Measurements from ENCODE around the gene GPR89A.
"Not testable (repeated sequence)": the region's sequence is repeated elsewhere in the genome, so short reads cannot be mapped to it uniquely, and the experiment has no call there.

The GPR89A gene

GRCh38 chr1:145622177-145622576 is 14.4 kb downstream of the GPR89A start:
- not testable (repeated sequence) for H3K9ac ChIP-seq (ENCODE audit: low read length); H2BK120ac ChIP-seq (ENCODE audit: low read depth, low read length); H3K79me2 ChIP-seq (ENCODE audit: control insufficient read depth, insufficient read depth, low read length); H3K4me3 ChIP-seq (ENCODE audit: low read length); H2AK5ac ChIP-seq (ENCODE audit: low read length); H3K56ac ChIP-seq (ENCODE audit: low read length); H4K5ac ChIP-seq (ENCODE audit: low read length); H3K18ac ChIP-seq (ENCODE audit: low read length); H2BK5ac ChIP-seq (ENCODE audit: low read length); H3K4ac ChIP-seq (ENCODE audit: low read depth, low read length); H3K79me1 ChIP-seq (ENCODE audit: low read length); DNase-seq; H3K36me3 ChIP-seq (ENCODE audit: control insufficient read depth, insufficient read depth, low read length); H3K4me2 ChIP-seq (ENCODE audit: low read length); H3K27ac ChIP-seq (ENCODE audit: low read depth, low read length); H2BK15ac ChIP-seq (replicated peaks; ENCODE audit: low read depth); H3K4me1 ChIP-seq (ENCODE audit: control insufficient read depth, low read depth, low read length); H4K8ac ChIP-seq (ENCODE audit: low read depth, low read length); H3K27me3 ChIP-seq (ENCODE audit: insufficient read depth, low read length, poor library complexity); H3K23ac ChIP-seq (ENCODE audit: low read length)
- WGBS (ENCODE audit: extremely low coverage, insufficient coverage, low lambda C conversion rate) = no CpG with 5 or more reads among the region's 1 CpG

DNA sequence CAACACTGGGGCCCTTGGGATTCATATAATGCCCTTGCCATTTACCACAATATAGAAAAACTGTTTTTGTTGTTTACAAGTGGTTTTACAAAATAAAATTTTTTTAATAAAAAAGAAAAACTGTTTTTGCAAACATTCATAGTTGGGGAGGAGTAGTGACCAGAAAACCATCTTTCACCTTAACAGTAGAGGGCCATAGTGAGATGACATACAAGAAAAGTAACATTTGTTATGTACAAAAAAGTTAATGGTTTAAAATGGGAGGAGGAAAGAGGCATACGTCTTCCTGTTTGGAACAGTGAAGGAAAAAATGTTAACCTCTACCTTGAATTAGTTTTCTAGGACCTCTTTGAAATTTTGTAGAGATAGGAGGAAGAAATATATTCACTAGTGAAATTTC is 28.4 kb downstream of the GPR89A start:
- H3K4ac ChIP-seq (ENCODE audit: low read depth, low read length); H3K27me3 ChIP-seq (ENCODE audit: insufficient read depth, low read length, poor library complexity): not testable (repeated sequence)

DNA sequence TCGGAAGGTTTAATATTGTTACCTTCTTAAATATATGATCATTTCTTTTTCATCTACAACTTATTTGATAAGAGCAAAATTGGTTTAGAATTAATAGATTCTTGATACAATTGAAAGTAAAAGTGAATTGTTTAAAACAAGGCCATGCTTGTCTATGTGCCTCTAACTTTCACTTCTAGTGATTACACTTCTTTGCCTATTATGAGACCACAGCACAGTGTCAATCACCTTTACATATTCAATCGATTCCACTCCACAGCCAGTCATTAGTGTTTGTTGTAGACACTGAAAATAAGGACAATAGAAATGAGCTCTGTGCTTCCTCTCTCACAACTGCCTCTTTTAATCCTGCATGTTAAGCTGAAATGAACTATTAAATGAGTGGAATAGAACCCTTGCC is 34.1 kb downstream of the GPR89A start:
- H3K79me1 ChIP-seq (ENCODE audit: low read length); H3K9ac ChIP-seq (ENCODE audit: low read length); H3K36me3 ChIP-seq (ENCODE audit: control insufficient read depth, insufficient read depth, low read length); H3K18ac ChIP-seq (ENCODE audit: low read length); H2BK15ac ChIP-seq (replicated peaks; ENCODE audit: low read depth); H3K23ac ChIP-seq (ENCODE audit: low read length); H3K4me2 ChIP-seq (ENCODE audit: low read length); H3K4me3 ChIP-seq (ENCODE audit: low read length); H2BK120ac ChIP-seq (ENCODE audit: low read depth, low read length); H3K27me3 ChIP-seq (ENCODE audit: insufficient read depth, low read length, poor library complexity); H3K79me2 ChIP-seq (ENCODE audit: control insufficient read depth, insufficient read depth, low read length); H3K27ac ChIP-seq (ENCODE audit: low read depth, low read length); H3K4me1 ChIP-seq (ENCODE audit: control insufficient read depth, low read depth, low read length); H3K56ac ChIP-seq (ENCODE audit: low read length); H4K8ac ChIP-seq (ENCODE audit: low read depth, low read length); H2BK5ac ChIP-seq (ENCODE audit: low read length); H3K4ac ChIP-seq (ENCODE audit: low read depth, low read length); H4K5ac ChIP-seq (ENCODE audit: low read length); DNase-seq; H2AK5ac ChIP-seq (ENCODE audit: low read length): not testable (repeated sequence)
- WGBS (ENCODE audit: extremely low coverage, insufficient coverage, low lambda C conversion rate) = no CpG with 5 or more reads among the region's 2 CpGs

More for the DNA sequence above, 28.4 kb downstream of the GPR89A start:
- not testable (repeated sequence) for H2BK5ac ChIP-seq (ENCODE audit: low read length); H4K8ac ChIP-seq (ENCODE audit: low read depth, low read length); H4K5ac ChIP-seq (ENCODE audit: low read length); H3K27ac ChIP-seq (ENCODE audit: low read depth, low read length); H3K79me1 ChIP-seq (ENCODE audit: low read length); H3K18ac ChIP-seq (ENCODE audit: low read length); H2BK120ac ChIP-seq (ENCODE audit: low read depth, low read length); H3K4me1 ChIP-seq (ENCODE audit: control insufficient read depth, low read depth, low read length); H3K56ac ChIP-seq (ENCODE audit: low read length); H3K4me2 ChIP-seq (ENCODE audit: low read length); H2AK5ac ChIP-seq (ENCODE audit: low read length); H3K23ac ChIP-seq (ENCODE audit: low read length); H3K4me3 ChIP-seq (ENCODE audit: low read length); DNase-seq; H3K36me3 ChIP-seq (ENCODE audit: control insufficient read depth, insufficient read depth, low read length); H3K79me2 ChIP-seq (ENCODE audit: control insufficient read depth, insufficient read depth, low read length); H2BK15ac ChIP-seq (replicated peaks; ENCODE audit: low read depth); H3K9ac ChIP-seq (ENCODE audit: low read length)
- WGBS (ENCODE audit: extremely low coverage, insufficient coverage, low lambda C conversion rate) = no CpG with 5 or more reads among the region's 1 CpG

GRCh38 chr1:145643990-145644389 is 36.2 kb downstream of the GPR89A start:
- DNase-seq; H3K4ac ChIP-seq (ENCODE audit: low read depth, low read length); H3K4me2 ChIP-seq (ENCODE audit: low read length); H4K5ac ChIP-seq (ENCODE audit: low read length); H3K36me3 ChIP-seq (ENCODE audit: control insufficient read depth, insufficient read depth, low read length); H3K9ac ChIP-seq (ENCODE audit: low read length); H3K56ac ChIP-seq (ENCODE audit: low read length); H3K4me3 ChIP-seq (ENCODE audit: low read length); H3K27me3 ChIP-seq (ENCODE audit: insufficient read depth, low read length, poor library complexity); H2BK15ac ChIP-seq (replicated peaks; ENCODE audit: low read depth); H3K18ac ChIP-seq (ENCODE audit: low read length); H3K79me2 ChIP-seq (ENCODE audit: control insufficient read depth, insufficient read depth, low read length); H3K79me1 ChIP-seq (ENCODE audit: low read length); H3K27ac ChIP-seq (ENCODE audit: low read depth, low read length); H2BK5ac ChIP-seq (ENCODE audit: low read length); H2BK120ac ChIP-seq (ENCODE audit: low read depth, low read length); H2AK5ac ChIP-seq (ENCODE audit: low read length); H3K4me1 ChIP-seq (ENCODE audit: control insufficient read depth, low read depth, low read length); H3K23ac ChIP-seq (ENCODE audit: low read length); H4K8ac ChIP-seq (ENCODE audit: low read depth, low read length): not testable (repeated sequence)
- no CpG with 5 or more reads among the region's 1 CpG for WGBS (ENCODE audit: extremely low coverage, insufficient coverage, low lambda C conversion rate)

DNA sequence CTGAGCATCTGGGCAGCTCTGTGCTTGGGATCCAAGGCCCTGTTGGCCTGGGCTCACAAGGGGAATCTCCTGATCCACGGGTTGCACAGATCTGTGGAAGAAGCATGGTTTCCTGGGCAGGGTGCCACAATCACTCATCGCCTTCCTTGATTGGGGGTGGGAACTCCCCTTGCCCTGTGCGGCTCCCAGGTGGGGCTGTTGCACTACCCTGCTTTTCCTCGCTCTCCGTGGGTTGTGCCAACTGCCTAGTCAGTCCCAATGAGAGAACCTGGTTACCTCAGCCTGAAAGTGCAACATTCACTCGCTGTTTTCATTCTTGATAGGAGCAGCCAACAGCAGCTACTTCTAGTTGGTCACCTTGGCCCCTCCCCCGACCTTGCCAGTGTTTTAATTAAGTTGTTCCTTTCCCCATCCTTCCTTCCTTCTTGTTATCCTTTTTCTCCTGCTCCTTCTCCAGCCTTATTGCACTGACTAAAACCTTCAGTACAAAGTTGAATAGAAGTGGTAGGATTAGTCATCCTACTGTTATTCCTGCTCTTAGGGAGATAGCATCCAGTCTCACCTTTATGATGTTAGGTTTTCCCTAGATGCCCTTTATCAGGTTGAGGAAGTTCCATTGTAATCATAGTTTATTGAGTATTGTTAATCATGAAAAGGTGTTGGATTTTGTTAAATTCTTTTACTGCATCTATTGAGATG is 48.6 kb downstream of the GPR89A start:
- not testable (repeated sequence) for H3K36me3 ChIP-seq (ENCODE audit: control insufficient read depth, insufficient read depth, low read length); H3K4me1 ChIP-seq (ENCODE audit: control insufficient read depth, low read depth, low read length); H2BK5ac ChIP-seq (ENCODE audit: low read length); H4K8ac ChIP-seq (ENCODE audit: low read depth, low read length); H3K79me1 ChIP-seq (ENCODE audit: low read length); H3K4me2 ChIP-seq (ENCODE audit: low read length); H2BK120ac ChIP-seq (ENCODE audit: low read depth, low read length); H3K27ac ChIP-seq (ENCODE audit: low read depth, low read length); H2BK15ac ChIP-seq (replicated peaks; ENCODE audit: low read depth); H3K56ac ChIP-seq (ENCODE audit: low read length); H4K5ac ChIP-seq (ENCODE audit: low read length); H3K9ac ChIP-seq (ENCODE audit: low read length); H3K4ac ChIP-seq (ENCODE audit: low read depth, low read length); H3K27me3 ChIP-seq (ENCODE audit: insufficient read depth, low read length, poor library complexity); H3K79me2 ChIP-seq (ENCODE audit: control insufficient read depth, insufficient read depth, low read length); H3K18ac ChIP-seq (ENCODE audit: low read length); H3K4me3 ChIP-seq (ENCODE audit: low read length); H2AK5ac ChIP-seq (ENCODE audit: low read length); H3K23ac ChIP-seq (ENCODE audit: low read length)
- peak; percentile 4 for DNase-seq
- WGBS (ENCODE audit: extremely low coverage, insufficient coverage, low lambda C conversion rate) = no CpG with 5 or more reads among the region's 7 CpGs

DNA sequence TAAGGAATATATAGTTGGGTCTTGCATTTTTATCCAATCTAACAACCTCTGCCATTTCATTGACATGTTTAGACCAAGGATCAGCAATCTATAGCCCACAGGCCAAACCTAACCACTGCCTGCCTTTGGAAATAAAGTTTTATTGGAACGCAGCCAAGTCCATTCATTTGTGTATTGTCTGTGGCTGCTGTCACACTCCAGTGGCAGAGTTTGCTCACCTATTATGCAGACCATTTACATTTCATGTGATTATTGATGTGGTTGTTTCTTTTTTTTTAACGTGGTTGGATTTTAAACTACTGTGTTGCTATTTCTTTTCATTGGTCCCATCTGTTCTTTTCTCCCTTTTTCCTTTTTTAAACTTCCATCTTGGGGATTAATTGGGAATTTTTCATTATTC is 54.7 kb downstream of the GPR89A start:
- WGBS (ENCODE audit: extremely low coverage, insufficient coverage, low lambda C conversion rate) = no CpG with 5 or more reads among the region's 2 CpGs
- not testable (repeated sequence) for H3K4ac ChIP-seq (ENCODE audit: low read depth, low read length); H2BK120ac ChIP-seq (ENCODE audit: low read depth, low read length); H3K36me3 ChIP-seq (ENCODE audit: control insufficient read depth, insufficient read depth, low read length); H3K79me2 ChIP-seq (ENCODE audit: control insufficient read depth, insufficient read depth, low read length); H3K18ac ChIP-seq (ENCODE audit: low read length); H3K4me3 ChIP-seq (ENCODE audit: low read length); DNase-seq; H3K9ac ChIP-seq (ENCODE audit: low read length); H3K4me1 ChIP-seq (ENCODE audit: control insufficient read depth, low read depth, low read length); H2BK15ac ChIP-seq (replicated peaks; ENCODE audit: low read depth); H4K5ac ChIP-seq (ENCODE audit: low read length); H2BK5ac ChIP-seq (ENCODE audit: low read length); H4K8ac ChIP-seq (ENCODE audit: low read depth, low read length); H3K79me1 ChIP-seq (ENCODE audit: low read length); H2AK5ac ChIP-seq (ENCODE audit: low read length); H3K4me2 ChIP-seq (ENCODE audit: low read length); H3K27ac ChIP-seq (ENCODE audit: low read depth, low read length); H3K56ac ChIP-seq (ENCODE audit: low read length); H3K27me3 ChIP-seq (ENCODE audit: insufficient read depth, low read length, poor library complexity); H3K23ac ChIP-seq (ENCODE audit: low read length)

All from mesendoderm (in vitro differentiated cells).